D721Med (cell line): Measurements from ENCODE around the gene KDM7A.
A peak's percentile ranks its signal among the peaks of the same experiment; 100 is the strongest.

Experiments used
- DNase-seq: peaks from one replicate; pipeline ENCODE4 v3.0.0; 2011; ENCODE audit warnings: low spot score; ENCODE audit not compliant: insufficient read length
- FAIRE-seq: peaks from 2 replicates; lab custom pipeline; 2011; peaks lifted over from hg19 to GRCh38; lab: Jason Lieb, UNC
- CTCF ChIP-seq: IDR thresholded peaks from 2 replicates; pipeline ENCODE4 v1.5.1; 2012; ENCODE audit warnings: mild to moderate bottlenecking, control low read depth; ENCODE audit not compliant: insufficient read depth; ENCODE audit errors: missing control alignments

KDM7A gene

GRCh38 chr7:140142031-140142430 is 34.8 kb downstream of the KDM7A start:
- no peak for DNase-seq
- TF ChIP-seq CTCF = no peak
- FAIRE-seq = no peak

GRCh38 chr7:140141256-140141655 is 35.5 kb downstream of the KDM7A start:
- DNase-seq (no peak), FAIRE-seq (no peak)
- no peak for TF ChIP-seq CTCF

GRCh38 chr7:140137078-140137477 is 39.7 kb downstream of the KDM7A start:
- DNase-seq = no peak
- no peak for FAIRE-seq
- TF ChIP-seq CTCF = no peak

DNA sequence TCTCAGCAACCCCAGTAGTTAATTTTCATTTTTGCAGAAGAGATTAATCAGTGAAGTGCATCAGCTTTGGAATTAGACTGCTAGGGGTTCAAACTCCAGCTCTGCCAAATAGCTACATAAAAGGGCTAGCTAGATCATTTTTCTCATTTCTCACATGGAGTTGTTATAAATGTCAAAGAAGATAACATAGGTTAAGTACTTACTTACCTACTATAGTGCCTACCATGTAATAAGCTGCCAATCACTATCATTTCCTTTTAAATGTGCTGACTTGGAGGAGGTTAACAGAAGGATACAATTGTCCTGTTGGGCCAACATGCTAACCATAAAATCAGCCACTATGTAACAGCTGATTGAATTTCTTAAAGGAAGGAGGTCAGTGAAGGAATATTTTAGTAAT is 40.7 kb downstream of the KDM7A start:
- DNase-seq (no peak), FAIRE-seq (peak; percentile 77)
- TF ChIP-seq CTCF = no peak

DNA sequence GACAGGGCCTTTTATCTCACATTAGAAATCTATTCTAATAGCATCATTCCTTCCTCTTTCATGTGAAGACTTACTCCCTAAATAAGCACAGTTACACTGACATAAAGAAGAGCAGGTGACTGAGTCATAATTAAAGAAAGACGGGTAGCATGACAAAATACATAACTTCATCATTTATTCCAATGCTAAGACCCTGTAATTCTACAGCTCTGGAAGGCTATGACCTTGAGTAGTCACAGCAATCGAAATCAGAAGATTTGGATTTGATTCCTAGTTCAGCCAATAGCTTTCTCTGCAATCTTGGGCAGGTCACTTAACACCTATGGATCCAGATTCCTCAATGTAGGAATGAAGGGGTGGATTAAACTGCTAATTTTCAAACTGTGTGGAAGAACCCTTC is 42.7 kb downstream of the KDM7A start:
- TF ChIP-seq CTCF = no peak
- peak; percentile 77 for FAIRE-seq
- DNase-seq = no peak

- TF ChIP-seq CTCF = no peak
- no peak for DNase-seq
- FAIRE-seq = no peak
Measured at GRCh38 chr7:140127360-140128127, 49.2 kb downstream of the KDM7A start.

GRCh38 chr7:140126435-140127034 is 50.2 kb downstream of the KDM7A start:
- TF ChIP-seq CTCF = no peak
- no peak for DNase-seq
- FAIRE-seq = no peak
